ENCODE data around the gene NFIB. TPM values are rescaled to one million over a fixed set of nuclear protein-coding genes. Genes with fewer than 3 reads are reported as not detected.

Gene NFIB
- total RNA-seq, 2 experiments from 2014 or later = 13.7 to 25.1 TPM

GRCh38 chr9:14349447-14350348 is 35.8 kb upstream of the NFIB start:
- intact Hi-C loops (cut with micrococcal nuclease; ENCODE audit: unreplicated experiment) = loop anchor here (5.0 kb wide), 4 partner anchors 267 to 437 kb away; no protein-coding TSS in a partner anchor
- Histone ChIP-seq H3K9me3 (ENCODE audit: low read length) (no peaks in the 10 kb centered on the region), H3K4me2 (ENCODE audit: low read length) (no peak overlapping the region), H3K9me2 (ENCODE audit: insufficient read depth, low read length) (no peaks in the 10 kb centered on the region), H3K79me2 (ENCODE audit: insufficient read depth, low read depth, low read length) (no peaks in the 10 kb centered on the region), H3K27ac (ENCODE audit: low read depth, low read length, poor library complexity, severe bottlenecking) (no peak overlapping the region), H3K4me1 (ENCODE audit: insufficient read depth, low read length, poor library complexity, severe bottlenecking) (no peaks in the 10 kb centered on the region), H2AFZ (ENCODE audit: low read length) (no peak overlapping the region), H4K20me1 (ENCODE audit: insufficient read depth, low read length) (no peaks in the 10 kb centered on the region), H3K36me3 (ENCODE audit: insufficient read depth, low read length) (no peaks in the 10 kb centered on the region), H3K4me3 (ENCODE audit: low read depth, low read length, poor library complexity, severe bottlenecking) (no peak overlapping the region)
- BruUV-seq (replicated peaks) = no TSS peak
- no peak for DNase-seq (ENCODE audit: low spot score)
- TF ChIP-seq EZH2phosphoT487 (IDR thresholded peaks at IDR 0.05; ENCODE audit: borderline replicate concordance, low read depth, low read length) (no peak), CTCF (conservative IDR thresholded peaks at IDR 0.05; ENCODE audit: low read length) (no peak)
- POLR2A ChIA-PET = no interaction called here
- CTCF ChIA-PET (ENCODE audit: unreplicated experiment) = no interaction called here

- no TSS peak for BruUV-seq (replicated peaks)
- H4K20me1 ChIP-seq (ENCODE audit: insufficient read depth, low read length) = no peaks in the 10 kb centered on the region
- intact Hi-C loops (cut with micrococcal nuclease; ENCODE audit: unreplicated experiment) = no loop called here
These were observed 35.2 kb upstream of the NFIB start for GRCh38 chr9:14349146-14349446.

More at GRCh38 chr9:14349146-14349446, 35.2 kb upstream of the NFIB start:
- CTCF ChIA-PET (ENCODE audit: unreplicated experiment) = no interaction called here
- H3K4me1 ChIP-seq (ENCODE audit: insufficient read depth, low read length, poor library complexity, severe bottlenecking) = no peaks in the 10 kb centered on the region
- POLR2A ChIA-PET = no interaction called here
- no peaks in the 10 kb centered on the region for H3K36me3 ChIP-seq (ENCODE audit: insufficient read depth, low read length)
- no peak overlapping the region for H3K4me2 ChIP-seq (ENCODE audit: low read length)
- H3K79me2 ChIP-seq (ENCODE audit: insufficient read depth, low read depth, low read length) = no peaks in the 10 kb centered on the region
- no peaks in the 10 kb centered on the region for H3K9me3 ChIP-seq (ENCODE audit: low read length)
- no peak for DNase-seq (ENCODE audit: low spot score)
- no peak overlapping the region for H2AFZ ChIP-seq (ENCODE audit: low read length)
- TF ChIP-seq CTCF (conservative IDR thresholded peaks at IDR 0.05; ENCODE audit: low read length) = no peak
- H3K27ac ChIP-seq (ENCODE audit: low read depth, low read length, poor library complexity, severe bottlenecking) = no peak overlapping the region
- H3K9me2 ChIP-seq (ENCODE audit: insufficient read depth, low read length) = no peaks in the 10 kb centered on the region
- no peak overlapping the region for H3K4me3 ChIP-seq (ENCODE audit: low read depth, low read length, poor library complexity, severe bottlenecking)
